ENCODE data around the gene CAV1.

The CAV1 gene

DNA sequence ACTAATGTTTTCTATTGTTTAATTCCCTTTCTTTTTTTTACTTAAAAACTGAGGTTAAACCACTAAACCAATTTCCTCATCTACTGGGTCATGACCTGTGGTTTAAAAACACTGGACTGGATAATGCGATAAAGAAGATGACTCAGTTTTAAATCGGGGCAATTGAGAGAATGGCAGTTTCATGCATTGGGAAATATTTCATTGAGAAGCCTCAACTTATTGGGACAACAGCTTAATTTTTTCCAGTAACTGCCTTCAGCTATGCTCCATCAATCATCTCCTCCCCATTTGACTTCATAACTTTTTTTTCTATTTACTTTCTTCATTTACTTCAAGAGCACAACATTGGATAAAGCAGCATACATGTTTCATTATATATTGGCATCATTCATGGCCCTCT lies 85.4 kb downstream of the CAV1 start:
- Histone ChIP-seq H3K27ac (no peak overlapping the region), H3K4me3 (no peak overlapping the region)
- DNase-seq (ENCODE audit: low spot score), result no peak
- TF ChIP-seq, protein P1, sequence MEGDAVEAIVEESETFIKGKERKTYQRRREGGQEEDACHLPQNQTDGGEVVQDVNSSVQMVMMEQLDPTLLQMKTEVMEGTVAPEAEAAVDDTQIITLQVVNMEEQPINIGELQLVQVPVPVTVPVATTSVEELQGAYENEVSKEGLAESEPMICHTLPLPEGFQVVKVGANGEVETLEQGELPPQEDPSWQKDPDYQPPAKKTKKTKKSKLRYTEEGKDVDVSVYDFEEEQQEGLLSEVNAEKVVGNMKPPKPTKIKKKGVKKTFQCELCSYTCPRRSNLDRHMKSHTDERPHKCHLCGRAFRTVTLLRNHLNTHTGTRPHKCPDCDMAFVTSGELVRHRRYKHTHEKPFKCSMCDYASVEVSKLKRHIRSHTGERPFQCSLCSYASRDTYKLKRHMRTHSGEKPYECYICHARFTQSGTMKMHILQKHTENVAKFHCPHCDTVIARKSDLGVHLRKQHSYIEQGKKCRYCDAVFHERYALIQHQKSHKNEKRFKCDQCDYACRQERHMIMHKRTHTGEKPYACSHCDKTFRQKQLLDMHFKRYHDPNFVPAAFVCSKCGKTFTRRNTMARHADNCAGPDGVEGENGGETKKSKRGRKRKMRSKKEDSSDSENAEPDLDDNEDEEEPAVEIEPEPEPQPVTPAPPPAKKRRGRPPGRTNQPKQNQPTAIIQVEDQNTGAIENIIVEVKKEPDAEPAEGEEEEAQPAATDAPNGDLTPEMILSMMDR (IDR thresholded peaks at IDR 0.05), result no peak

DNA sequence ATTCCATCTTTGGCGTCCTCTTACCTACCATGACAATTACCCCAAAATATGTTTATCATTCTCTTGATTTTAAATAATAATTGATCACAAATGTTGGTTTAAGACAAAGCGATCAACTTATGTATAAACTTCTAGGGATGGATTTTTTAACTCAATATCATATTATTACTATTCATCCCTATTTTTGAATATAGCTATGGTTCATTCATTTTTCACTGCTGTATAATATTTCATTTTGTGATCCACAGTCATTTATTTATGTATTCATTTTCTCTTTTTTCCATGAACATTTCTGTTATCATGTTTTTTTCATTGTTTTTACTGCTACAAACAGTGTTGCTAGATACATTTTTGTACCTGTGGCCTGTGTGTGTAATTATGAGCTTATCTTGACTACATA lies 85.9 kb downstream of the CAV1 start:
- no peak for DNase-seq (ENCODE audit: low spot score)
- TF ChIP-seq, protein P1 (IDR thresholded peaks at IDR 0.05), result no peak
- H3K27ac ChIP-seq, result no peak overlapping the region
- no peak overlapping the region for H3K4me3 ChIP-seq

All from coronary artery (tissue), 2 donors.